GM19463 (cell line): Measurements from ENCODE around the gene DTNBP1.

Experiments
- ATAC-seq: cut with Tn5 transposase; IDR thresholded peaks from one replicate; pipeline ENCODE4 v1.9.1; 2021; ENCODE audit warnings: mild to moderate bottlenecking, moderate library complexity; ENCODE audit not compliant: unreplicated experiment

The DTNBP1 gene

DNA sequence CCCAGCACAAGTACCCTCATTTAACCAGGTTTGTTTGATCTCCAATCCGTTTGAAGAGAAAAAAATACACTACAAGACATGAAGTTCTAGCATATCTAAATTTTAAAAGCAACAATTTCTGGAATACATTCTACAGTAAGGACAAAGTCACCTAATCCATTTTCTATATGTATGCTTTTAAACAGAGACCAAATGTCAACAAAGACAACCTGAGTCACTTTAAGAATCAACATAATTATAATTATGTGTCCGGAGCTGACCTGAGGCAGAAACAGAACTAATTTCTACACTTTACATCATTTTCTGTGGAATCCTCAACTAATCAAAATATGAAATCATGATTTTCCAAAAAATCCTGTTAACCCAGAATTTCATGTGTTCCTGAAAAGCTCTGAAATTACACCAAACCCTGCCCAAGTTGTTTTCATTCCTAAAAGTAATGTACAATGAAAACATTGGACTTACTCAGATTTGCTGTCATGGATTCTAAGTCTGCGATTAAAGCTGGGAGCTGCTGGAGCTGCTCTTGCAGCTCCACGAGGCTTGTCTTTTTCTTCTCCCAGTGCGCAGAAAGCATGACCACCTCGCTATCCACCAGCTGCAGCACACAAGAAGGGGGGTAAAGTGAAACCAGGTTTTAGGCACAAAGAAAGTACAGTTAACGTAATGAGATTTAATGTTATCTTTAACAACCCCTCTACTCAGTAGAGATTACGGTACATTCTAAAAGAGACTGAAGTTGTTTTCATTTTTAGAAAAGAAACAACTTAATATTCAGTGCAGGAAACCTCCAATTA lies 35.8 kb downstream of the DTNBP1 start:
- ATAC-seq, result no peak

DNA sequence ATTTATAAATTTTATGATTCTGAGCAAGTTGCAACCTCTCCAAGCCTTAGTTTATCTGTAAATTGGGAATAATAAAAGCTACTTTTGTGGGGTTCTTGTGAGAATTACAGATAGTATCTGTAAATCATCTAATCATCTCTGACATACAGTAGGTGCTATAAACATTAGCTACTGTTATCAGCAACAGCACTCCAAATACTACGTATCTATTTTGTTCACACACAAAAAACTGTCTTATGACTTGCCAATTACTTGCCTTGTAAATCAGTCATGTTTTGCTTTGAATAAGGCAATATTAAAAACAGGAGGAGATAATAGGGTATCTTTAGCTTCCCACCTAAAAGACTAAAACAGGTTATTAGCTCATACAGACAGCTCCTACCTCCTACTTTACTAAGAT lies 36.7 kb downstream of the DTNBP1 start:
- no peak for ATAC-seq

DNA sequence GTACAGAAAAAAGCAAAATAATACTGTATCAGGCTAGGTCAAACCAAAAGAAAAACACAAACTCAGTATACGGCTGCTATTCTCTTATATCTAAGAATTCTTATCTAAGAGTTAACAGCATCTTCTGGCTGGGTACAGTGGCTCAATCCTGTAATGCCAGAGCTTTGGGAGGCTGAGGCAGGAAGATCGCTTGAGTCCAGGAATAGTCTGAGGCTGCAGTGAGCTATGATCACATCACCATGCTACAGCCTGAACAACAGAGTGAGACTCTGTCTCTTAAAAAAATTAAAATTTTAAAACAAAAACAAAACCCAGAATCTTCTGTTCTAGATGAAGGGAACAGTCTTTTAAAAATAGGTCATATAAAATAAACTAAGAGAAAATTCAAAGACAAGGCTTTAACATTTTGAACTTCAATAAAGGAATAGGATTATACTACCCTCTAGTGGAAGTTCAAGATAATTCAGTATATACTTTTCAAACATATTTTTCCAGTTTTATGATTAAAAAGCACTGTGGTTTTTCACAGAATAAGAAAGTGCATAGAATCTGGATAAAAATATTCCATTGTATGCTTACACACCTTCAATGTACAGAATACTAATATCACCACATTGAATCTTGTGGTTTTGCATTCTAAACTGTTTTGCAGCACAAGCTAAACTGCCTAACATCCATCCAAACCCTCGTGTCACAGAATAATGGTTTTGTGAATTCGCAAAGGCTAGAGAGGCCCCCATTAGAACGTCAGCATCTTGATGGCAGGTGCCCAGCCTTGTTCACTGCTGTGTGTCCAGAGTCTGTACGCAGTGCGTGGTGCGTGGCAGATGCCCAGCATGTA lies 39.3 kb downstream of the DTNBP1 start:
- no peak for ATAC-seq

DNA sequence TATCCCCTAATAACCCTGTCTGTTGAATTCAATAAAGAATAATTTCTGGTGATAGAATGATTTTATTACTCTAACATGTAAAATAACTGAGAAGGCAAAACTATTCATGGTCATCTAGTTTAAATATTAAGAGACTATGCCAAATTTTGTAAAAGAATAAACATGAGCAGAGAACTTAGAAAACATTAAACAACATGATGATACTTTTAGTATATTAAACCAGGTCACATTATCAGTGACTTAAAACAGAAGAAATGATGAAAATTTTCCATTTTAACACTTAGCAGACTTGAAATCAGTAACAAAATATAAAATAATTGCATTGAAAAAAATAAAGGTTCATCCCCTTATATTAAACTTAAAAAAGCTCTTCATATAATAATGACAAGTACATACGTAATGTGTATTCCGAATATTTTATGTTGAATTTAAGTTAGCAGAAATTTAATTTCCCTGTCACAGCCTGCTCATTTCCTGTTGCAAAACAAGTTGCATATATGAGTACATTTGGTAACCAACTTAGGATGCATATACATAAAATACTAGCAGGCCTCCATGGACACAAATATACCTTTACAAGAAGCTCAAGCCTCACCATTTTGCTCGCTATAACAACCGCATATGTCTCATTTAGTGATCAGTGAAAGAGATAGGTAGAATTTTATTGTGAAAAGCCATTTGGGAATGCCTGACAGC lies 40.6 kb downstream of the DTNBP1 start:
- no peak for ATAC-seq

DNA sequence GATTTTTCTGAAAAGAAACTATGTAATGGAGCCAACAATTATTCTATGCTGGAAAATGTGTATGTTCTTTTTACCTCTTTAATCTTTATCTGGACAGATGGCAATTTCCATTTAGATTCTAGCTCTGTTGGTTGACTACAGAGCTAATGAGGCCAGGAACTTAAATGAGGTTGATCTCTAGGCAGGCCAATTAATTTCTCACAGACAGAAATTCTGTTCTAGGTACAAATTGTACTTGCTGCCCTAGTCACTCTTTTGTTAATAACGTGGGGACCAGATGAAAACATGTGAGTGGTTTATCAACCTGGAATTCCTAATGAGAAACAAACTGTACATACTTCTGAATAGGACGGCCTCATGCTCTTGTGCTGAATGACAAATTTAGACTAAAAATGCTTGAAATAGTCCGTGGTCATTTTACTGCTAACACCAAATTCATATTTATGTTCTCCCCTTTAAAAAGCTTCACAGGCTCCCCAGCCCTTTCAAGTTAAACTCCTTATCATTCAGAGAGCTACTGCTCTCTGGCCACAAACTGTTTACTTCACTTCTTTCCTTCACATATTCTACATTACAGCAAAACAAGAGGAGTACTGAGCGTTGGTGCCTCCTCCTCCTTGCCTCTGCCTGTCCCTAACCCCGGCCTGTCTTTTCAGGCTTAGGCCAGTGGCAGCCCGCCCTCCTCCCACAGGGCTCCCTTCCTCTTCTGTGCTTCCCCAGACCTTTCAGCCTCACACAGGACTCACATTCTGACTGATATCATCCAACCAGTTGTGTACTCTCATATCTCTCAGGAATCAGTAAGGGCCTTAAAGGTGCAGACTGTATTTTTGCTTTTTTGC lies 41.4 kb downstream of the DTNBP1 start:
- ATAC-seq, result peak; percentile 99

DNA sequence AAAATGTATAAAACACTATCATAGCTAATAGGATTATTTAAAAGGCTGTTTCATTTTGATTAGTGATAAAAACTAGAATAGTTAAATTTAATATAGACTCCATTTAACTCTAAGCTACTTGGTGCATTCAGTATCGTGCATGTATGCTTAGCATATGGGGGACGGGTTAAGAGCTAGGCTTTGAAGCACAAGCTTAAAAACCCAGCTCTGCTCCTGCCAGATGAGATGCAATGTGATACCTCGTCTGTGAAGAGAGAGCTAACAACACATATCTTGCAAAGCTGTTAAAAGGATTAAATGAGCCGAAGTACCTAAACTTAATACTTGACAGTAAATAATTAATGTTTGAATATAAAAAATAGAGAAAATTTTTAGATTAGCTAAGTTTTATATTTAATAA lies 42.2 kb downstream of the DTNBP1 start:
- no peak for ATAC-seq

DNA sequence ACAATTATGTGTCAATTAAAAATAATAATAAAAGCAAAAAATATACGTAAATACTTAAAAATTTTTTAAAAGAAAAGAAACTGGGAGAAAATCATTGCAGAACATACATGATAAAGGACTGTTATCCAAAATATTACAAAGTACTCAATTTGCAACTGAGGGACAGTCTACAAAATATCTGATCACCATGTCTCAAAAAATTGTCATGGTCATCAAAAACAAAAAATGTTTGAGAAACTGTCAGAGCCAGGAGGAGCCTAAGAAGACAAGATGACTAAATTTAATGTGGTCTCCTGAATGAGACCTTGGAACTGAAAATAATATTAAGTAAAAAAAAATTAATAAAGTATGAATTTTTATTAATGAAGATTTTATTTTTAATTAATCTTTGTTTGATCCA lies 43.5 kb downstream of the DTNBP1 start:
- no peak for ATAC-seq

DNA sequence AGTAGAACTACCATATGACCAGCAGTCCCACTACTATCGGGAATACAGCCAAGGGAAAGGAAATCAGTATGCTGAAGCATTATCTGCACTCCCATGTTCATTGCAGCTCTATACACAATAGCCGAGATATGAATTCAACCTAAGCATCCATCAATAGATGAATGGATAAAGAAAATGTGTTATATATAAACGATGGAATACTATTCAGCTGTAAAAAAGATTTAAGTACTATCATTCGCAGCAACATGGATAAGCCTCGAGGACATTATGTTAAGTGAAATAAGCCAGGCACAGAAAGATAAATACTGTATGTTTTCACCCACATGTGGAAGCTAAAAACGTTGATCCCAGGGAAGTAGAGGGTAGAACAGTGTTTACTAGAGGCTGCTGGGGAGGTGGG lies 44.1 kb downstream of the DTNBP1 start:
- ATAC-seq, result no peak

DNA sequence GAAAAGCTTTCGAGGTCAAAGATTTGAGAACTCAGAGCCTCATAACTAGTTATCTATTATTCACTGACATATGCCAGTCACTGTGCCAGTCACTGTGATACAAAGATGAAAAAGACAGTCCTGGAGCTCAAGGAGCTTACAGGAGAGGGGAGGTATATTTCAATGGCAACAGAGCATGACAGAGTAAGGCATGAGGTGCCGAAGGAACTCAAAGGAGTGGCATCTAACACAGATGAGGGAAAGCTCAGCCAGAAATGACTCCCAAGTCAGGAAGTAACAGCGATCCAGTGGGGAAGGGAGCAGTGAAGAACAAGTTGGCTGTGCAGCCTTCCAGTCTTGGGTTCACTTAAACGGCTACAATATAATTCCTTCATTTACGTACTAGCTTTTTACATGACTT lies 46.6 kb downstream of the DTNBP1 start:
- ATAC-seq, result no peak

DNA sequence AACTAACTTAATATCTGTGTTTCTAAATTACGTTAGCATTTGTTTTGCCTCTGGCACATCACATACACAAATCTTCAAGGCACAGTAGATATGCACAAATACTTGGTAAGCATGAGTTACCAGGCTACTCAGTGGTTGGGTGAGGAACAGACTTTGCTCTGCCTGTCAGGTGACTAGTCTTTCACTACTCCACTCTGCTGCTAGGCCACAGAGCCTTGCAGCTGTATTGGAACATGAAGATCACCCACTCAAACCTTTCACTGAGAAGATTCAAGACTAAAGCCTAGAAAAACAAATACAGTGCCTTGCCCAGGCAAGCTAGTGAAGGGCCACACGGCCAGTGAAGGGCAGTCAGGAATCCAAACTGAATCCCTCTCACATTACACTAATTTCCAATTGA lies 47.0 kb downstream of the DTNBP1 start:
- peak; percentile 89 for ATAC-seq

DNA sequence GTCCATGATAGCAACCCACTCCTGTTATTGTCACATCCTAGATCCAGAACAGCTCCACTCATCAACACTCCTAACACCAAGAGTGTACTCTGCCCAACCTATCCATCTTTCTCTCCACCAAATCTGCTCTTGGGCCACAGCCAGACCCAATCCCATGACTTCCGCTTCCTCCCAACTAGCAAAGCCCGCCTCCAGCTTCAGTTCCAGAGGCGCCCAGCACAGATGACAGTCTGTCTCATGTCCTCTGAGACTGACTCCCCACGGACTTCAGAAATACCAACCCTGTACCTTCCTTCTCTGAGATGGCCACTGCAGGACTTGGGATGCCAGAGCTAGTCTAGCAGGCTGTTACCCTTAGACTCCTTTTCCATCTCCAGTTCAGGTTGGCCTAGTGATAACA lies 48.6 kb downstream of the DTNBP1 start:
- no peak for ATAC-seq

DNA sequence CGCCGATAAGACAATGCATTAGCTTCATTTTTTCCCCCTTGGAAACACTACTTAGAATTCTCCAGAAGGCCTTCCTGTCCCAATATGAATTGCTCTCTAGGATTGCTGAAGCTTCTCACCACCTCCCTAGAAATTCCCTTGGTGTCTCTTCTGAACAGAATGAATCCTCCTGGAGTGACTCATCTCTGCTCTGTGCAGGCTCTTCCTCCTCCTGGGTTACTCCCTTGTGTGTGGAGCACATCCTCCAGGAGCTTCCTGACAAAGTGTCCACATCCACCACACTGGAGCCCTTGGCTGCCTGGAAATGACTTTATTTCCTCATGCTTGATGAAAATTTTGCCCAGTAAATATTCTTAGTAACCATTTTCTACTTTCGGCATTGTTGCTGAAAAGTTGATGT lies 54.4 kb downstream of the DTNBP1 start:
- no peak for ATAC-seq

DNA sequence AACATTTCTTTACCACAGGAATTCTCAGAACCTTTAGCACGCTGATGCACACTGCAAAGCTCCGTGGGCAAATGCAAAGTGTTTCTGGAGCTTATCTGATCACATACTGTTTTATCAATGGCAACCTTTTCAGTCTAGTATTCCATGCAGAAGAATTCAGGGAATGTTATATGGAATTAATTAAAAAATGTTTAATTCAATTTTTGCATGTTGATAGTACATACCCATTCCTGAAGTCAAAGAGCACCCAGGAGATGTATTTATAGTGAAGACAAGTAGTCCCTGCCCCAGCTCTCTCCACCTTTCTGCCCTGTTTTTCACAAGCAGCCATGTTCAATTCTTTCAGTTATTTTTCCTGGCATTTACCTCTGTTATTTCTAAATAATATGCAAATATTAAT lies 55.2 kb downstream of the DTNBP1 start:
- ATAC-seq, result no peak

DNA sequence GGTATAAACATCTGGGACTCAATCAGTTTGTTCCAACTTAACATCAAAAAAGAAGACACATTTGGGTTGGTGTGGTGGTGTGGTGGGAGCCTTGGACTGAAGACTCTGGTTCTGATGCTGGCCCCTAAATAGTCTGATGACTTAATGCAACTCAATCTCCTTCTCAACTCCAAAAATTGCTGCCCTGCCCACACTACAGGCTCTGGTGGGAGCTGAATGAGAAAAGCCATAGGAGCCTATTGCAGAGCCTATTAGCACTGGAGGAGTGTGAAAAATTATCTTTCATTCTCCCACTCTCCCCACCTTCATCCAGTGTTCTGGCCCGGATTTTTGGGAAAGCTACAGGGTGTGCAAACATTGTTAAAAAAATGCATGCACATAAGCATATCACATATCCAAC lies 56.5 kb downstream of the DTNBP1 start:
- no peak for ATAC-seq

DNA sequence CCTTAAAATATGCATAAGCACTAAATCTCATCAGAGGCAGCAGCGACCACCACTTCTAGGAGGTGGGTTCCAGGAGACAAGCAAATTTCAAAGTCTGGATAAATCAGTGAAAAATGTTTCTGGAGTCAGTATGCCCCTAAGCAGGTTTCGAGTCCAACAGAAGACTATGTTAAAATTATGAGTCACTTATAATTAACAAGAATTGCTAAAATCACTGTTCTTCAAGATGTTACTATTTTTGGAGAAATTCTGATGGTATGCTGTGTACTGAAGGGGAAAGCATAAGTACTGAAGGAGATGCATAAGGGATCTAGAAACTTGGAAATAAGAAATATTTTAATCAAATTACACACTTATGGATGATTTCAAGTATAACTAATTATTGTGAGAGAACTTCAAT lies 58.0 kb downstream of the DTNBP1 start:
- ATAC-seq, result no peak

DNA sequence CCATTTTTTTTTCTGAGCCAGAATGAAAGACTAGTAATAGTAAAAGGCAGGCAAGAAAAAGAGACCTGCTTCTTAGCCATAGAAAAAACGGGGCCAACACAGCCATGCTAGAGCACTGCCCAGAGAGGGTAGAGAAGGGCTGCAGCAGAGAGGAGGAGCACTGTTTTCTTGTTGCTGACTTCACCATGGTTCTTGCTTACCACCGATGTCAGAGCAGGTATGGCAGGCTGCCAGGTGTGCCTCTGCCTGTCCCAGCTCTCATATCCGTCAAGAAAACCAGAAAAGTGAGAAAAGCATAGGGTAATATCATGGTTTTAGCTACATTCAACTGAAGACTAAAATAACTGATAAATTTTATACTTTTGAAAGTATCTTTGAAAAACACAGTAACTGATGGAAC lies 60.7 kb downstream of the DTNBP1 start:
- ATAC-seq, result no peak

DNA sequence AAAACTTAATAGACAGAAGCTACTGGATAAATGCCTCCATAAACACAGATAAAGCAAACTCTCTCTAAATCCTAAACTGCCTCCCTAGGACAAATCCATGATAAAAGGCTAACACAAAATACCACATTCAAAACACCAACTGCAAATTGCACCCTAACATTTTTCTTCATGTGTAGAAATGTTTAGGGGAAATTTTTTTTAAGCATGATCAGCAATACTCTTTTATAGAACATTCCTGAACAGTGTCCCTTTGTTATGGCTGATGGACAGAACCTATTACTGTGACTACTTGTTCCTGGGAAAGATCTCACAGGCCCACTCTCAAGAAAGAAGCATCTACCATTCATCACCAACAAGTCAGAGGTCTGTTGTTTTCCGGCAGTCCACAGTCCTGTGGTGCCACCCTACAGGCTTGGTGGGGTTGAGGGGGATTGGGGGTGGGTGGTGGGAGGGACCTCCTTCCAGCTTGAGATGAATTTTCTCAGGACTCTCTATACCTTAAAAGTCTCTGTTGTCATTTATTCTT lies 64.5 kb downstream of the DTNBP1 start:
- no peak for ATAC-seq

DNA sequence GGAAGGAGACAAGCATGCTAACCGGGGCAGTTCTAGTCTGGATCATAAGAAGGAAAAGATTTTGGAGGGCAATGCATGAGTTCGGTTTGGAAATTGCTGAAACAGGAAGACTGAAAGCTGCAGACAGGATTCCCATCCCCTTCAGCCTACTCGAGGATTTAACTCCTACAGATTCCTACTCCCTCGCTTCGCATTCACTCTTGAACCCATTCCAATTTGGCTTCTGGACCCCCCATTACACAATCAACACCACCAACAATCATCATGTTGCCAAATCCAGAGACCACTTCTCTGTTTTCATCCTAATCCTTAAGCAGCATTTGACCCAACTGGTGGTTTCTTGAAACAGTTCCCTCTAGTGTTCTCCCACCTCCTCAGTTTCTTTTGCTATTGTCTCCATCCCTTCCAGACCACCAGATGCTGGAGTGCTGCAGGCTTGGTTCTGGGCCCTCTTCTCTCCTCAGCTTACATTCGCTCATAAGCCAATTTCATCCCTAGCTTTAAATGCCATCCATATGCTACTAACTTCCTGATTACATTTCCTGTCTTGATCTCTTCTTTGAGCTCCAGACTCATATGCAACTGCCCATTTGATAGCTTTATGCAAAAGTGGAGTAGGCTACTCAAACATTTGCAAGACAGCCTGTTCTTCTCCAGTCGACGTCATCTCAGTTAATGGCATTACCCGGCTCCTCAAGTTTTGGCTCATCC lies 66.5 kb downstream of the DTNBP1 start:
- no peak for ATAC-seq

DNA sequence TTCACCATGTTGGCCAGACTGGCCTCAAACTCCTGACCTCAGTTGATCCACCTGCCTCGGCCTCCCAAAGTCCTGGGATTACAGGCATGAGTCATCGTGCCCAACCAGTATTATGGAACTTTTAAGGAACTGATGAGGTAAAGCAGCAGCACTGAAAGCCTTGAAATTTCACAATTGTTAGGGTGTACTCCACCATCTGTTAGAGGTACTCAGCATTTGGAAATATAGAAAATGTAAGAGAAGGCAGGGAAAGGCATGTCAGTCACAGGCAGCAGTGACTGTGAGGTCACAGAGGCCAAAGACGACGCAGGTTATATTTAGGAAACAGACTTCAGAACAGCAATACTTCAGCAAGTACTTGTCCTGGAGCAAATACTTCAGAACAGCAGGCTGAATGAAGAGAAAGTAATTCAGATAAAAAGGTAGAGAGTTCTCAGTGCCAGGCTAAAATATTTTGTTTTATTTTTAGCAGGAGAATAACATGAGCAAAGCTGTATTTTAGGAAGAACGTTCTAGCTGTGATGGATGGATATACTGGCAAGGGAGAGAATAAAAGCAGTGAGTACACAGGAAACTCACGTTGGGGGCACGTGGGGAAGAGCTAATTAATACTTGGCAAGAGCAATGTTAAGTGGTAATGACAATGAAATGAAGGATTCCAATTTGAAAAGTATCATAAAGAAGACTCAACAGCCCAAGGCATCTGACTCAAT lies 67.2 kb downstream of the DTNBP1 start:
- ATAC-seq, result no peak
